ENCODE results near the gene SLC52A3. TPM values are rescaled to one million over a fixed set of nuclear protein-coding genes. Genes with fewer than 3 reads are reported as not detected.

Gene SLC52A3
- total and polyA plus RNA-seq, 8 donors = 0.67 to 2.9 (median 1.4) TPM

DNA sequence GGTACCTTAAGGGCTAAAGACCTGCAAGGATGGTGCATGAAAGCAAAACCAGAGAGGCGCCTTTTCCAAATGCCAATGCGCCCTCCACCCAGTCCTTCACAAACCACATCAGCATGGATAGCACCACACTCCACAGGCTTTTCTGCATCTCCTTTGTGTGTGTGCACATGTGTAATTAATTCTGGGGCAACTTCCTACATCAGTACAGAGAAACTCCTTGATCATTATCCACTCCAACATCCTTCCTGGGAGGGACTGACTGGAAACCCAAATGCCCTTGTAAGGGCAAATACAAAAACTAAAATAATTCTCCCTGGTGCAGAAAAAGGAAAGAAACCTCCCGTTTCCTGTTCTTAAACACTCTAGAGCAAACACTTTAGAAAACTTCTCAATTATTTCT, 10.8 kb downstream of the SLC52A3 start:
- intact Hi-C loops (cut with DNase I) = no loop called here
- FAIRE-seq = no peak
- DNase-seq = no peak
- WGBS, 2 donors = 58 to 68% methylated on average over 3 of the region's 3 CpGs
- Histone ChIP-seq H3K4me1 (no peaks in the 10 kb centered on the region), H3K27me3 (no peaks in the 10 kb centered on the region), H3K36me3 (no peaks in the 10 kb centered on the region), H3K9me3 (no peaks in the 10 kb centered on the region), H3K4me3 (no peak overlapping the region), H3K27ac (no peak overlapping the region)
- no peak for ATAC-seq
- TF ChIP-seq, protein P1, sequence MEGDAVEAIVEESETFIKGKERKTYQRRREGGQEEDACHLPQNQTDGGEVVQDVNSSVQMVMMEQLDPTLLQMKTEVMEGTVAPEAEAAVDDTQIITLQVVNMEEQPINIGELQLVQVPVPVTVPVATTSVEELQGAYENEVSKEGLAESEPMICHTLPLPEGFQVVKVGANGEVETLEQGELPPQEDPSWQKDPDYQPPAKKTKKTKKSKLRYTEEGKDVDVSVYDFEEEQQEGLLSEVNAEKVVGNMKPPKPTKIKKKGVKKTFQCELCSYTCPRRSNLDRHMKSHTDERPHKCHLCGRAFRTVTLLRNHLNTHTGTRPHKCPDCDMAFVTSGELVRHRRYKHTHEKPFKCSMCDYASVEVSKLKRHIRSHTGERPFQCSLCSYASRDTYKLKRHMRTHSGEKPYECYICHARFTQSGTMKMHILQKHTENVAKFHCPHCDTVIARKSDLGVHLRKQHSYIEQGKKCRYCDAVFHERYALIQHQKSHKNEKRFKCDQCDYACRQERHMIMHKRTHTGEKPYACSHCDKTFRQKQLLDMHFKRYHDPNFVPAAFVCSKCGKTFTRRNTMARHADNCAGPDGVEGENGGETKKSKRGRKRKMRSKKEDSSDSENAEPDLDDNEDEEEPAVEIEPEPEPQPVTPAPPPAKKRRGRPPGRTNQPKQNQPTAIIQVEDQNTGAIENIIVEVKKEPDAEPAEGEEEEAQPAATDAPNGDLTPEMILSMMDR (IDR thresholded peaks at IDR 0.05) = no peak

DNA sequence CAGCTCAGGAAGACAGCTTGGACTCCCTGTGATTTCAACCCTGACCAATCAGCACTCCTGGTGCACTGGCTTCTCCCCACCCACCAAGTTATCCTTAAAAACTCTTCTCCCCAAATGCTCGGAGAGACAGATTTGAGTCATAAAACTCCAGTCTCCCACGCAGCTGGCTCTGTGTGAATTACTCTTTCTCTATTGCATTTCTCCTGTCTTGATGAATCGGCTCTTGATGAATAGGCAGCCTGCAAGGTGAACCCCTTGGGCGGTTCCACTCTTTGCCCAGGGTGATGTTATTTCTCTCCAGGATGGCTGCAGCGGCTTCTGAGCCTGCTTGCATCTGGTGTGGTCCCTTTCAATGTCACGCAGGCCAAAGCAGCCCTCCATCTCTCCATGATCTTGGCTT, 12.4 kb downstream of the SLC52A3 start:
- H3K27ac ChIP-seq = no peak overlapping the region
- no peak for DNase-seq
- FAIRE-seq = no peak
- H3K9me3 ChIP-seq = no peaks in the 10 kb centered on the region
- H3K4me1 ChIP-seq = no peaks in the 10 kb centered on the region
- 62 to 74% methylated on average over 6 of the region's 6 CpGs for WGBS, 2 donors
- TF ChIP-seq, protein P1 (IDR thresholded peaks at IDR 0.05) = no peak
- H3K27me3 ChIP-seq = no peaks in the 10 kb centered on the region
- ATAC-seq = no peak
- no peak overlapping the region for H3K4me3 ChIP-seq
- no peaks in the 10 kb centered on the region for H3K36me3 ChIP-seq
- intact Hi-C loops (cut with DNase I) = no loop called here

DNA sequence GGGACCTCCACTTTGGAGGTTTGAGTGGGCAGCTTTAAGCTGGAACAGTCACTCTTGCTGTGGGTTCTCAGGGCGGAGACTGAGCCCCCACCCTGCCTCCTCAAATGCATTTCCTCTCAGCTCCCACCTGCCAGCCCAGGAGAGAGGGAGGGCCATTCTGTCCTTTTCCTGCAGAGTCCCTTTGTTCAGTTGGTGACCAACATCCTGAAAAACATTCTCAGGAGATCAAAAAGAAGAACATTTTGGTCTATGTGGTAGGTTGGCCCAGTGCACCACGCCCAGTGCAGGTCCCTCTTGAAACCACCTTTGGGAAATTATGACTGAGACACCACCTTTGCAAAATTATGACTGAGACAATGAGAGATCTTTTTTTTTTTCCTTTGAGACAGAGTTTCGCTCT, 13.4 kb downstream of the SLC52A3 start:
- Histone ChIP-seq H3K4me3 (no peak overlapping the region), H3K4me1 (no peaks in the 10 kb centered on the region), H3K27me3 (no peaks in the 10 kb centered on the region), H3K27ac (no peak overlapping the region), H3K9me3 (no peaks in the 10 kb centered on the region), H3K36me3 (no peaks in the 10 kb centered on the region)
- intact Hi-C loops (cut with DNase I) = no loop called here
- DNase-seq = no peak
- TF ChIP-seq, protein P1 (IDR thresholded peaks at IDR 0.05) = no peak
- no peak for FAIRE-seq
- WGBS, 2 donors = 62 to 80% methylated on average over 3 of the region's 3 CpGs
- no peak for ATAC-seq

DNA sequence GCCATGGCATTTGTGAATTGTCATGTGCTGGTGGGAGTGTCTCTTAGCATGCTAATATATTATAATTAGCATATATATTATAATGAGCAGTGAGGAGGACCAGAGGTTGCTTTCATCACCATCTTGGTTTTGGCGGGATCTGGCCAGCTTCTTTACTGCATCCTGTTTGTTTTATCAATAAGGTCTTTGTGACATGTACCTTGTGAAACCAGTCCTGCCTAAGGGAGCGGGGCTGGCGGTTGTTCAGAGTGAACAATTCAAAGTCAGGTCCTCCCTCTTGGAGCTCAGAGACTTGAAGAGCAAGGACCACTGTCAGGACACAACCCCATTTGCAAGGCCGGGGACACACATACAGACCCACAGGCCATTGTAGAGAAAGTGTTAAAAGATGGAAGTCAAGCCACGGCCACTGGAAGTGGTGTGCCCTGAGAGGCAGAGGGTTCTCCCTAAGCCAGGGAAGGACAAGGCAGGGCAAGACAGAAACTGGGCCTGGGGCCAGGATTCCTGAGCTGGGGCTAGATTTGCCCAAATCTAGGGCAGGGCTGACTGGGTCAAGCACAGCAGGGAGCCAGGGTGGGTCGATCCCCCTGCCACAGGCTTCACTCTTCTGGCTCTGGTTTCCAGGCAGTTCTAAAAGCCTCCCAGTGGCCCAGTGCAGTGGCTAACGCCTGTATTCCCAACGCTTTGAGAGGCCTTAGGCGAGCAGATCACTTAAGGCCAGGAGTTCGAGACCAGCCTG, 14.2 kb downstream of the SLC52A3 start:
- H3K4me3 ChIP-seq = no peak overlapping the region
- TF ChIP-seq, protein P1 (IDR thresholded peaks at IDR 0.05) = no peak
- intact Hi-C loops (cut with DNase I) = no loop called here
- no peaks in the 10 kb centered on the region for H3K9me3 ChIP-seq
- ATAC-seq (peak in 2 of 4 donors; percentile 17 to 47), FAIRE-seq (no peak), DNase-seq (peak in 1 of 6 donors; percentile 53)
- H3K36me3 ChIP-seq = no peaks in the 10 kb centered on the region
- H3K4me1 ChIP-seq = no peaks in the 10 kb centered on the region
- H3K27me3 ChIP-seq = no peaks in the 10 kb centered on the region
- whole genome bisulfite sequencing, 2 donors = 54 to 55% methylated on average over 10 of the region's 10 CpGs
- no peak overlapping the region for H3K27ac ChIP-seq

DNA sequence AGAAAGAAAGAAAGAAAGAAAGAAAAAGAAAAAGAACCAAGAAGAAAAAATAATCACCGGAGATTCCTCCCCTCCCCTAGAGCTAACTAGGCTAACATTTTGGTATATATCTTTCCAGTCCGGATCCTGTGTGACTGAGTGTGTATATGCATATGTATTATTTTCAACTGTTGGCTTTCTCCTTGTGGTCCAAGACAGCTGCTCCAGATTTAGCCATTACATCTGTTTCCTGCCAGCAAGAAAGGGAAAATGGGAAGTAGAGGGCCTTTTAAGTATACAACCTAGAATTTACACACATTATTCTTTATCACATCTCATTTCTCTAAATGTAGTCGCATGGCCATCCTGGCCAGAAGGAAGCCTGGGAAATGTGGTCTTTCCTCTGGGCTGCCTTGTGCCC, 15.2 kb downstream of the SLC52A3 start:
- TF ChIP-seq, protein P1 (IDR thresholded peaks at IDR 0.05) = no peak
- DNase-seq (no peak), FAIRE-seq (no peak), ATAC-seq (no peak)
- H3K4me3 ChIP-seq = no peak overlapping the region
- no peaks in the 10 kb centered on the region for H3K36me3 ChIP-seq
- H3K27ac ChIP-seq = no peak overlapping the region
- no peaks in the 10 kb centered on the region for H3K4me1 ChIP-seq
- intact Hi-C loops (cut with DNase I) = no loop called here
- H3K9me3 ChIP-seq = no peaks in the 10 kb centered on the region
- WGBS, 2 donors = 61 to 71% methylated on average over 3 of the region's 3 CpGs
- H3K27me3 ChIP-seq = no peaks in the 10 kb centered on the region
